Measurements from ENCODE around the gene RTBDN.
"Not testable (repeated sequence)": the region's sequence is repeated elsewhere in the genome, so short reads cannot be mapped to it uniquely, and the experiment has no call there.

RTBDN gene

GRCh38 chr19:12847159-12848139 lies 13.1 kb upstream of the RTBDN start:
- Histone ChIP-seq H3K4me3 (ENCODE audit: low read length) (peak overlapping the region; percentile 25), H3K27ac (ENCODE audit: low read depth, low read length) (no peak overlapping the region)
- no peak for TF ChIP-seq EZH2phosphoT487 (IDR thresholded peaks at IDR 0.05; ENCODE audit: borderline replicate concordance, low read length)
- peak; percentile 97 for TF ChIP-seq CTCF (IDR thresholded peaks at IDR 0.05; ENCODE audit: low read depth, low read length, poor library complexity, severe bottlenecking)

GRCh38 chr19:12846613-12847012 lies 12.2 kb upstream of the RTBDN start:
- H3F3A ChIP-seq (ENCODE audit: control insufficient read depth, insufficient read depth); H3K4me1 ChIP-seq (ENCODE audit: control insufficient read depth, low read length); H3K27me3 ChIP-seq (ENCODE audit: control insufficient read depth, low read length); H3K27ac ChIP-seq (ENCODE audit: low read depth, low read length); H3K9me3 ChIP-seq (ENCODE audit: control insufficient read depth, insufficient read depth, low read length); H3K4me2 ChIP-seq (ENCODE audit: low read length); H3K4me3 ChIP-seq (ENCODE audit: low read length); H3K79me2 ChIP-seq (ENCODE audit: control insufficient read depth, low read length); H3K9me2 ChIP-seq (replicated peaks; ENCODE audit: control insufficient read depth, low read length); H3K36me3 ChIP-seq (ENCODE audit: control insufficient read depth, low read length); H4K20me1 ChIP-seq (ENCODE audit: control insufficient read depth, insufficient read depth, low read depth, low read length): not testable (repeated sequence)

More at GRCh38 chr19:12847159-12848139, 13.1 kb upstream of the RTBDN start:
- Histone ChIP-seq H3K4me1 (ENCODE audit: control insufficient read depth, low read length) (peaks cover 8% of the 10 kb centered on the region), H3K36me3 (ENCODE audit: control insufficient read depth, low read length) (no peaks in the 10 kb centered on the region), H3K4me2 (ENCODE audit: low read length) (peak overlapping the region; percentile 52), H3K9me3 (ENCODE audit: control insufficient read depth, insufficient read depth, low read length) (no peaks in the 10 kb centered on the region), H3K79me2 (ENCODE audit: control insufficient read depth, low read length) (no peaks in the 10 kb centered on the region), H3K27me3 (ENCODE audit: control insufficient read depth, low read length) (peaks cover 4% of the 10 kb centered on the region), H4K20me1 (ENCODE audit: control insufficient read depth, insufficient read depth, low read depth, low read length) (0 out of 2 replicates have a peak, but pooled peaks cover 3% of the 10 kb centered on the region), H3K9me2 (replicated peaks; ENCODE audit: control insufficient read depth, low read length) (no peaks in the 10 kb centered on the region), H3F3A (ENCODE audit: control insufficient read depth, insufficient read depth) (no peaks in the 10 kb centered on the region)

GRCh38 chr19:12843999-12844732 lies 9.8 kb upstream of the RTBDN start:
- H3K4me3 ChIP-seq (ENCODE audit: low read length), result no peak overlapping the region

More at GRCh38 chr19:12843999-12844732, 9.8 kb upstream of the RTBDN start:
- H3K36me3 ChIP-seq (ENCODE audit: control insufficient read depth, low read length), result no peaks in the 10 kb centered on the region
- no peak overlapping the region for H3K4me2 ChIP-seq (ENCODE audit: low read length)
- peaks cover 8% of the 10 kb centered on the region for H3K27me3 ChIP-seq (ENCODE audit: control insufficient read depth, low read length)
- peaks cover 13% of the 10 kb centered on the region; the same call in 1 of the 2 replicates for H4K20me1 ChIP-seq (ENCODE audit: control insufficient read depth, insufficient read depth, low read depth, low read length)
- H3K79me2 ChIP-seq (ENCODE audit: control insufficient read depth, low read length), result no peaks in the 10 kb centered on the region
- H3K9me3 ChIP-seq (ENCODE audit: control insufficient read depth, insufficient read depth, low read length), result no peaks in the 10 kb centered on the region
- no peak overlapping the region for H3K27ac ChIP-seq (ENCODE audit: low read depth, low read length)
- peaks cover 26% of the 10 kb centered on the region for H3K4me1 ChIP-seq (ENCODE audit: control insufficient read depth, low read length)
- no peaks in the 10 kb centered on the region for H3K9me2 ChIP-seq (replicated peaks; ENCODE audit: control insufficient read depth, low read length)
- peaks cover 11% of the 10 kb centered on the region for H3F3A ChIP-seq (ENCODE audit: control insufficient read depth, insufficient read depth)
- no peak for TF ChIP-seq EZH2phosphoT487 (IDR thresholded peaks at IDR 0.05; ENCODE audit: borderline replicate concordance, low read length)
- TF ChIP-seq CTCF (IDR thresholded peaks at IDR 0.05; ENCODE audit: low read depth, low read length, poor library complexity, severe bottlenecking), result no peak
